Stimulated activated CD4-positive, alpha-beta T cell treated with anti-CD3 and anti-CD28 coated beads, Interleukin-15, amount 100 ng/mL, for 24 hours (primary cell): ENCODE data around the gene ZNF432.

Source experiments
- DNase-seq: peaks from one replicate; pipeline ENCODE4 v3.0.0-alpha.2; 2020

ZNF432 gene

GRCh38 chr19:52007806-52008557, 40.7 kb downstream of the ZNF432 start, which contains the start of gene ZNF615:
Gene ZNF615, minus strand, starts transcription at chr19:52008211. Its CDS starts 4,500 bp downstream, at chr19:52003711.
- peak; percentile 90 for DNase-seq

- no peak for DNase-seq
Observed at GRCh38 chr19:52007451-52007805, 41.2 kb downstream of the ZNF432 start.

- DNase-seq: no peak
Observed at GRCh38 chr19:51994048-51994644, 54.5 kb downstream of the ZNF432 start.

- no peak for DNase-seq
Observed at GRCh38 chr19:51993422-51993821, 55.2 kb downstream of the ZNF432 start.

- peak; percentile 89 for DNase-seq
Observed at GRCh38 chr19:51986309-51987291, 62.0 kb downstream of the ZNF432 start, which contains the start of gene ZNF350. Gene ZNF350, minus strand, starts transcription at chr19:51986840. Its CDS starts 12,480 bp downstream, at chr19:51974360.

- no peak for DNase-seq
Observed at GRCh38 chr19:51983361-51983760, 65.3 kb downstream of the ZNF432 start.
